Endothelial cell of hepatic sinusoid (primary cell): Measurements from ENCODE around the gene PNPLA1.
"Not testable (repeated sequence)": the region's sequence is repeated elsewhere in the genome, so short reads cannot be mapped to it uniquely, and the experiment has no call there.

Experiments
- in situ Hi-C: cut with HindIII; loops from 2 replicates; pipeline ENCODE4 v1.10.0; 2017; ENCODE audit warnings: low sequenced_read_pairs

The PNPLA1 gene

DNA sequence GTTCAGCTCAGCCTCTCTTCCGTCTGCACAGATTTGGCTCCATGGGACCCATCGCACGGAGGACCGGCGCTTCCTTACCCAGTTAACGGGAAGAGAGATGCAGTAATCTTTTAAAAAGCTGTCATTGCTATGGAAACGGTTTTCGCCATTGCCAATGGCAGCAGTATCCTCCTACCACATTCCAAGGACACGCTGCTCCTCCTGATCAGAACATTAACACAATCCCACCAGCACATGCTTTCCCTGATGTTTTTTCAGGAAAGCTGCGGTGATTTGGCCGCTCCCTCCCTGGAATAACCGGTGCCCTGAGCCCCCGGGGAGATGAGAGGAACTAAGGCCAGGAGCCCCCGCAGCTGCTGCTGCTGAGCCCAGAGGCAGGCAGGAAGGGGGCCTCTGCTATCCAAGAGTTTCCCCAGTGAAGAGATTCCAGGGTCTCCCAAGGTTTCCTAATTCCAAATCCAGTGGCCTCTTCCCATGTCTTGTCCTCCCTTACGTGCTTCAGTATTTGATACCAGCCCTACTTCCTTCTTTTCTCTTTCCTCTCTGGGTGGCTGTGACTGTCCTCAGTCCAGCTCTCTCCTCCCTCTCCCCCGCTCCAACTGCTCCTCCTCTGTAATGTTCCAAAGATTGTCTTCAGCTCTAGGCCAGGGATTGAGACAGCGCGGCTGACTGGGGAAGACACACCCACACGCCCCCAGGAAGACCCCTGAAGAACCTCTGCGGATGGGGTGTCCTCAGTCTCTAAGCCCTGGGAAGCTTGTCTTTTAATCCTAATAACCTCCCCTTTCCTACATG, 64.3 kb downstream of the PNPLA1 start:
- in situ Hi-C loops, result no loop called here

DNA sequence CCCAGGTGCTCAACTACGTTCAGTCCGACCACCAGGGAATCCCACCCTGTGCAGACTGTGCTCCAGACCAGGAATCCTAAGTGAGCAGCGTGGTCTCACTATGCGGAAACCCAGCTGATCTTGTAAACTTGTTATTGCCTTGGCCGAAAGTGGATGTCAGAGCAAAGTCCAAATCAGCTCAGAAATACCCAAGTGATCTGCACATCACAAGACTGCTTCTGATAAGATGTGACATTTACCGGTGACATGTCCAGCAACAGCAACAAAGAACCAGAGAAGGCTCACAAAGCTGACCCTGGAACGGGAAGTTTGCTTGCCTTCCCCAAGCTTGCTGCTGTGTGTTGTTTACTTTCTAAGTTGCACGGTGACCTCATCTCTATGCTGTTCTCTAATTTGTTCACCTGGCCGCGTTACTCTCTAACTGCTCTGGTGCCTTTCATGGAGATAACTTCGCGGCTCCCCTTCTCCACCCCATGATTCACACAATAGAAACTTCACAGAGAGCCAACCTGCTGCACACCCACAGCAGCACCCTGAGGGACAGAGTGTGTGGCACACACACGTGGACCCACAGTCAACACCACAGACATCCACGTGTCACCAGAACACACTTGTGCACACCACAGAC, 65.1 kb downstream of the PNPLA1 start:
- in situ Hi-C loops, result no loop called here

DNA sequence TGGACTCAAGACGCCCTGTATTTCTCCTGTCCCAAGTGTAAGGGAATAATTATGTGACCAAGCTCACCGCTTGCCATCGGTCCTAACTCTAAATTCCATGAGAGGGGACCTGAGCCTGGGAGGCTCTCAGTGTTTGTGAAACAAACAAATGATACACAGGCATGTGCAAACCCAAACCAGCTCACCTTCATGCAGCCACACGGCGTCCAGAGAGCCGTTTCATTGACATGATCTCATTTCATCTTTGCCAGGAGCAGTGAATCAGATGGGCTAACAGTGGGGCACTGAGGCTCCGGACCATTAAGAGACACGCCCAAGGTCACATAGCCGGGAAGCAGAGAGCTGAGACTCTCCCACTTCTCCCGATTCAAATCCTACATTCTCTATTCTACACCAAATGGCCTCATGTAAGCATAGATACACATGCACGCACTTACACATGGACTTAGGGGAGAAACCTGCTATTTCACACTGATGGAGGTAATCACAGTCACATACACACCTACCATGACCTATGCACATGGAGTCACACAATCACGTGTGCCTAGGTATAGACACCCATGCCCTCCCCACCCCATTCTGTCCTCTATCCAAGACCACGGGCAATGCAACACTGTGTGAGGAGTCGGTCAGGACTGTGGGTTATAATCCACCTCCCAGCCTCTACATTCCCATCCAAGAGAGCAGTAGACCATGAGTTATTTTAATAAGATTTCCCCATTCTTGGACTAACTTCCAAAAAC, 65.8 kb downstream of the PNPLA1 start:
- in situ Hi-C loops, result no loop called here

DNA sequence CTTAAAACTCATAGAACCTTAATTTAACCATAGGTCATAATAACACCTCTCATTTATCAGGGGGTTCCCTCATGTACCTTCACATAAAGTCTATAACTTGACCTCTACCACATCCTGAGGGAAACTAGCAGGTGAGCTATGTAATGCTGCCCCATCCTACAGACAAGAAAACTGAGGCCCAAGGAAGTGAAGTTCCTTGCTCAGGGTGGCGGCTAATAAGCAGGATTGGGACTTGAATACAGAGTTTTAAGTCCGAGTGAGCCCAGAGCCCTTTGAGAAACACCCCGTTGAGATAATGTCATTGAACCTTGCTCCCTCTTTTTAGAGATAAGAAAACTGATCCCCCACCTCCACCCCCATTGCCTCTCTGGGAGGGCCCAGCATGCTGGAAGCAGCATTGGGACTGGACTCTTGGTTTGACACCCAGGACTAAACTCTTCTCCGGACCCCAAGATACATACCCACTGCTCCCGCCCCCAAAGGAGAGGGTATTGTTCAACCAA, 66.4 kb downstream of the PNPLA1 start:
- in situ Hi-C loops, result no loop called here

DNA sequence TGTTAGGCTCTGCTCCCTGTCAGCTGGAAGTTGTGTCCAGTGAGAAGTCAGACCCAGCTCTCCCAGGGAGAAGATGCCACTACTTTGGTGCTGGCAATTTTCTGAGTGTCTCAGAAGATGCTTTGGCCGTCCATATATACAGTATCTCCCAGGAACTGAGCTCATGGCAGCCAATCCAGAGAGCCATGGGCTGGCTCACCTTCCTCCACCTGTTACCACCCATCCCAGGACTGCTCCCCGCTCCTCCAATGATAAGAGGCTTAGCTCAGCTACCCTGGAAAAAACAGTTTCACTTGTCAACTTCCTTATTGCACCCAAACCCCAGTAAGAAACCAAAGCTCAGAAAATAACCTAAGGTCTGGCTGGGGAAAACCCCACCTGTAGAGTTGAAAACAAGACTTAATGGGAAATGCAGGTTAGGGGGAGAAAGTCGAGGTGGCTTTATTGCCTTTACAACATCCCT, 67.0 kb downstream of the PNPLA1 start, which contains the start of gene BNIP5:
Gene BNIP5 (minus strand): TSS at position 110 of the 463 bp plus-strand sequence. CDS start 6,198 bp downstream, outside the sequence.
- in situ Hi-C loops, result no loop called here

DNA sequence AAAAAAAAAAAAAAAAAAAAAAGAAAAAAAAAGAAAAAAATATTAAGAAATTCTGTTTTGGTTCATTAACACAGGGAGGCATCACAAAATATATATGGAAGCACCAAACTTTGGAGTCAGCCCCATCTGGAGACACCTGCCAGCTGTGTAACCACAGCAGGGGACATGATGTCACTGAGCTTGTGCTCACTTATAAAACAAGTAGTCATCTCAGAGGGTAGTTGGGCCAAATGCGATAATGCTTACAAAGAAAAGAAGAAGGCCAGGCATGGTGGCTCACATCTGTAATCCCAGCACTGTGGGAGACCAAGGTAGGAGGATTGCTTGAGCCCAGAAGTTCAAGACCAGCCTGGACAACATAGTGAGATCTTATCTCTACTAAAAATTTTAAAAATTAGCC, 68.0 kb downstream of the PNPLA1 start:
- in situ Hi-C loops, result no loop called here

DNA sequence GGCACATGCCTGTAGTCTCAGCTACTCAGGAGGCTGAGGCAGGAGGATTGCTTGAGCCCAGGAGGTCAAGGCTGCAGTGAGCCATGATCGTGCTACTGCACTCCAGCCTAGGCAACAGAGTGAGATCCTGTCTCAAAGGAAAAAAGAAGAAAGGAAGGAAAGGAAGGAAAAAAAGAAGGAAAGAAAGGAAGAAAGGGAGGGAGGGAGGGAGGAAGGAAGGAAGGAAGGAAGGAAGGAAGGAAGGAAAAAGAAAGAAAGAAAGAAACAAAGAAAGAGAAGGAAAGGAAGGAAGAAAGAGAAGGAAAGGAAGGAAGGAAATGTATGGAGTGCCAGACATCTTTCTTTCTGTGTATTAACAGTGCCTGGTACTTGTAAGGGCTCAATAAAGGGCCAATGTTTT, 68.4 kb downstream of the PNPLA1 start:
- in situ Hi-C loops, result not testable (repeated sequence)

DNA sequence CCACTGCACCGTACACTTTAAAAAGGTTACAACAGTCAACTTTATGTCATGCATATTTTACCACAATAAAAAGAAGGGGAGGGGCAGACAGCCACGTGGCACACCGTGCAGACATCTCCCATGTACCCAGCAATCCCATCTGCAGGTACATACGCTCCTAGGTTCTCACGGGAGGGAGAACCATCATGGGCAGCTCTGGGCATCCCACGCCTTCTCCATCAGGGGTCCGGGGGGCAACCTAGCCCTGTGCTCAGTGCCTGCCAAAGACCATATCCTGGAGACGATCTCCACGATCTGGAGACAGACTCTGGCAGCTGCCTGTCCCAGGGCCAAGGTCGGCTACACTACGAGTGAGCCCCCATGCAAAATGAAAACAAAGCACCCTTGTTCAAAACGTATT, 69.3 kb downstream of the PNPLA1 start:
- in situ Hi-C loops, result no loop called here

DNA sequence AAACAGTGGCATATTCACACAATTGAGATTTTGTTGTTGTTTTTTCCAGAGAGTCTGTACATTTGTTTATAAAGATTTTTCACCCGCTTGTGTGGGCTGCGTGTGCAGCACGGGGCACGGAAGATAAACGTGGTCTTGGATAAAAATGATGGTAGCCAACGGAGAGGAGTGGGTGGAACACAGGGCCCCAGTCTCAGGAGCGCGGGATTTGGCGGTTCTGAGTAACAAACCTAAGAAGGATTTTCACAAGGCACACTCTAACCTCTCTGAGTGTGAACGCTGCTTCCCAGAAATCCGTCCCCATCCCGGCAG, 70.4 kb downstream of the PNPLA1 start:
- in situ Hi-C loops, result no loop called here

DNA sequence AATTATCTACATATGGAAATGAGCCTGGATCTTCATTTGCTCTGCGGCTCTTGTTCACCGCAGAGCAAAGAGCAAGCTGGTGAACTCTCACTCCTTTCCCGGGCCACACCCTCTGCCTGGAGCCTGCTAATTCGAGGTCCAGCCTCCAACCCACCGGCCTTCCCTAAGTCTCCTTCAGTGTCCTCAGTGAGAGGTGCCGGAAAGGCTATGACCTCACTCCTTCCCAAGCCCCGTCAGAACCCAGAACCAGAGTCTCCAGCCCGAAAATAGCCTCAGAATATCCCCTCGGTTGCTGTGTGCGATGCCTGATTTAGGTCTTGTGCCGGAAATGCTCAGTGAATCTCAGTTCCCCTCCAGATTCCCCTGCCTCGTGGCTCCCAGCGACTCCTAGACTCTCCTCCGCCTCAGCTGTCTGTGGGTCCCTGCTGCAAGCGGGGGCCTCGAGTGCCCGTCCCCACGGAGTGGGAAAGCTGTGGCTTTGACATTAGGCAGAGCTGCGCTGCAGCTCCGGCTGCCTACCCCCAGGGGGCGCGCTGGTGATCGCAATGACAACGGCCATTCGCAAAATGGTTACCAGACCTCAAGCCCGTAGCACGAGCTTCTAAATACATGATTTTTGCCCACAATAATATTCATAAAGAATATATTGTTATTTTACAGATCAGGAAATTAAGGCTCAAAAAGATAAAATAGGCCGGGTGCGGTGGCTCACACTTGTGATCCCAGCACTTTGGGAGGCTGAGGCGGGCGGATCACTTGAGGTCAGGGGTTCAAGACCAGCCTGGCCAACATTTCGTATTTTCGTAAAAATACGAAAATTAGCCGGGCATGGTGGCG, 71.0 kb downstream of the PNPLA1 start:
- in situ Hi-C loops, result no loop called here

DNA sequence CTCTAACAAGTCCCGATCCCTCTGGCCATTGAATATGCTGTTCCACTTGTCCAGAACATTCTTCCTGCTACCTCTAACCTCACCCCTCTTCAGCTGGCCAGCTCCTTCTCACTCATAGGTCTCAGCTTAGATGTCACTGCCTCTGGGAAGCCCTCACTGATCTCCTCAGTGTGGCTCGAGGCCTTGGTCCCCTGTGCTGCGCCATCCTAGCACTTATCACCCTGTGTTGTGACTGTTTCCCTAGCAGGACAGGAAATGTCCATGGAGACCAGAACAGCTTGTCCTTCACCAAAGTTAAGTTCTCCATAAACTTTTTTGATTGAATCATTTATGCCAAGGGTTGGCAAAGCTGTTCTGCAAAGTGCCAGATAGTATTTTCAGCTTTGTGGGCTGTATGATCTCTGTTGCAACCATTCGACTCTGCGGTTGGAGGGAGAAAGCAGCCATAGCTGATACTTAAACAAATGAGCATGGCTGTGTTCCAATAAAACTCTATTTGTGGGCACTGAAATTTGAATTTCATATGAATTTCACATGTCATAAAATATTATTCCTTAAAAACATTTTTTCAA, 73.3 kb downstream of the PNPLA1 start:
- in situ Hi-C loops, result no loop called here

DNA sequence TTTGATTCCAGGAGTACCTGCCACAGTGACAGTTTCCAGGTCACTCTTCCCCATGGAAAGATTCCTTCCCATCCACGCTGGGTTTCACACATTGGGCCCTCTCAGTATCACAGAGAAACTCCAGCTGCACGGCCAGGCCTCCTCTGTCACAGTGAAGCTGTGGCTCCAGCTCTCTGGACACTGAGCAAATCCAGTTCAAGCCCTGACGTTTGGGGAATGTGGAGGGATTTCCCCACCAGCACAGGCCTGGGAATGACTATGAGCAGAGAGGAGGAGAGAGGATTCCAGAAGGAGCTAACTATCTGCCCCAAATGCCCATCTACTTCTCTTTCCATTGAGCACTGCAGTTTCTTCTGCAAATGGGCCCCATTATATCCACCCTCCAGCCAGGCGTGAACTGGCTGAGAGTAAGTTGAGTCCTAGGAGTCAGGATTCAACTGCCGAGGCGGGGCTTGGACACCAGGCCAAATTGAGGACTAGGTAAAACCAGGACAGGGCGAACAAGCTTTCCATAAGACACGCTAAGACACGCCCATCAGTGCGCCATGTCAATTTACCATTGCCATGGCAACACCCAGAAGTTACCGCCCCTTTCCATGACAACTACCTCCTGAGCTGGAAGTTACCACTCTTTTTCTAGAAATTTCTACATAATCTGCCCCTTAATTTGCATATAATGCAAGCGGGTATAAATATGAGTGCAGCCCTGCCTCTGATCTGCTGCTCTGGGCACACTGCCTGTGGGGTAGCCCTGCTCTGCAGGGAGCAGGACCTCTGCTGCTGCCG, 76.0 kb downstream of the PNPLA1 start:
- in situ Hi-C loops, result no loop called here

DNA sequence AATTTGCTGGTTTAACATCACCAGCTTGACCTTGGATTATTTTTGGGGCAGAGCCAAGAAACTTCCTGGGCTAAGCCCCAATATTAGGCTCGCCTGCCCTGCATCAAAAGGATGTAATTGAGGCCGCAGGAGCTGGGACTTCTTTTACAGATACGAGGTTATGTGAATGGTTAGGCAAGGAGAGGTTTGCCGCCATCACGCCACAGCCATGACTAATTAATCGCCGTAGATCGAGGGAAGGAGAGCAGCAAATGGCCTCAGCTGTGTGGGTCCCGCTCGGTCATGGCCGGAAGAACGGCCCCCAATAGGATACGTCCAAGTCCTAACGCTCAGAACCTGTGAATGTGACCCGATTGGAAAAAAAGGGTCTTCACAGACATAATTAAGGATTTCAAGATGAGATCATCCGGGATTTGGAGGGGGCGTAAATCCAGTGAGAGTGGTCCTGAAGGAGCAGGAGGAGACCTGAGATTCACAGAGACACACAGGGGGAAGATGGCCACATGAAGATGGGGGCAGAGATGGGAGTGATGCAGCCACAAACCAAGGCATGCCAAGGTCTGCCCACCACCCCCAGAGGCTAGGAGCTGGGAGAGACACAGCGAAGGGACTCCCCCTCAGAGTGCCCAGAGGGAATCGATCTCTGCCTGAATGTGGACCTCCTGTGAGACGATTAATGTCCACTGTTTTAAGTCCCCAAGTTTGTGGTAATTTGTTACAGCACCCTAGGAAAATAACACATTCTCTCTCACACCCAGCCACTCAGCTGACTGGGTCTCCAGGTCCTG, 76.8 kb downstream of the PNPLA1 start:
- in situ Hi-C loops, result no loop called here

DNA sequence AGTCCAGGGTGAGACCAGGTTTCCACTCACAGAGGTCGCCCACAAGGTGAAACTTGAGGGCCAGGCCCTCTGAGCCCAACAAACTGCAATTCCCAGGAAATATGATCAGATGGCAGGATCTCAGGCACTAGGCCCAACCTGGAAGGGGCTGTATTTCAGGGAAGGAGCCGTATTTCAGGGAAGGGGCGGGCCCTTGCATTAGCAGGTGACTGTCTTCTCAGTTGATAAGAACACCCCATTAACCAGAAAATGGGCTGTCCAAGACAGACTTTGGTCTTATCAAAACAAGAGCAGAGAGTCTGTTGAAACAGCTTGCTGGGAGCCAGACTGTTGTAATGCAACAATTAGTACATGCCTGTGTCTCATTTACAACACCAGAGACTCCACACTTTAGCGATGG, 77.8 kb downstream of the PNPLA1 start:
- in situ Hi-C loops, result no loop called here

DNA sequence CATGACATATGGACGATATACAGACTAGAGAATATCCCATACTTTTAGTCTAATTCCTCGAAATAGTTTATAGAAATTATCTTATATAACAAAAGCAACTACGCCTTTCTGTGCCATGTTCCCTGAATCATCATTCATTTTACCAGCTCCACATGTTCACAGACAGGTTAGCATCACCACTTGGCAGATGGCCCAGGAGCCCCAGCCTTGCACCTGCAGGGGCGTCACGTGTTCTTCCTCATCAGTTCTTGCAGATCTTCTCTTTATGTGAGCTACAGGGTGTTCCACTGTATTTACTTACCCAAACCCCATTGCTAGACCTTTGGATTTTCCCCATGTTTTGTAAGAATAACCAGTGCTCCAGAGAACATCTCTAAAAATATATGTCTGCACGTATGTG, 79.4 kb downstream of the PNPLA1 start:
- in situ Hi-C loops, result no loop called here

DNA sequence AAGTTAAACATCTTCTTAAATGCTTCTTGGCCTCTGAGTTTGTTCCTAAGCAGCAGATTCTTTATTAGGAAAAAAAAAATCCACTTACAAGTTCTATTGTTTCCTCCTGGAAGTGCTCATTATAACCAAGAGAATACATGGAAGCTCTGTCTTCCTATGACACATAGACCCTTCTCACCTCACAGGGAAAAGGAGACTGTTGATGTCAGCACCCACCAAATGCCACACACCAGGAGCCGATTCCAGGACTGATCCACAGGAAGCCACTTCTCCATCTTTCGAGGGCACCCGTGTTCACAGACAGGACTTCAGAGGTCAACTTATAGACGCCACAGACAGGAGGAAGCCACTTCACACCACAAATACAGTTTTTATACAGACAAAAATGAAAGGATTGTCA, 80.2 kb downstream of the PNPLA1 start:
- in situ Hi-C loops, result no loop called here

DNA sequence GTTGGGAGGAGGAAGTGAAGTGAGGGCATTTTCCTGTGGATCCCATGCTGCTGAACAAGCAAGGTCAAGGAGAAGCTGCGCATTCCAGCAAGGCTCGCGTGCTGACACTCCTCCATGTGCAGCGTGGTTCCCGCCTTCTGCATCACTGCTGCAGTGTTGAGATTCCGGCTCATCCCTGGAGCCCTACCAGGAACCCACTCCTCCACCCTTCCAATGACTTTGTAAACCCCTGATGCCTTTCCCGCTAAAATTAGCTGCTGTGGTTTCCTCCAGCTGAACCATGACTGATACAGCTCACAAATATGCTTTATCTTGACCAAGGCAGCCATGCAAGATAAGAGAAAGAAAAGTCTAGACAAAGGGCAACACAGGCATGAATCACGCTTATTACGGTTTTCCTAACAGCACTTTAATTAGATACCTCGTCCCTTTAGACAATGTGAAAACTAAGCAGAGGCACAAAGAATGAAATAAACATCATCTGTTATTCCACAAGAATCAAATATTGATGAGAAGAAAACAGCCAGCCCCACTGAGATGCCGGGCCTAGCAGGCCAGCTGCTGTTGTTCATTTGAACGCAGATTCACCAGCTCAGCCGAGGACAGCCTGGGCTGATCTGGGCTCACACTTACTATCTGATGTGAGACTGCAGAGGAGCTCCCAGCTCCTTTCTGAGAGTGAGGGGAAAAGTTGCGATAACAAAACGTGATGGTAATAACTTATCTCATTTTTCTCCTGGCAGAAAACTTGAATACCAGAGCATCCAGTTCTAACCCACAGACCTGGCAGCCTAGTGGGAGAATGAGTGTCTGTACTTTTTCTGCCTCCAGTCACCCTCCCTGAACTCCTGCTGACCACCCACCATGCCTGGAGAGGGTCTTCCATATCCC, 81.1 kb downstream of the PNPLA1 start:
- in situ Hi-C loops, result no loop called here
